CD4-positive, alpha-beta T cell treated with Interleukin-6 at 100 ng/mL for 8 hours (primary cell): Measurements from ENCODE around the gene LGALS1.

Experiments
- DNase-seq: peaks from one replicate; pipeline ENCODE4 v3.0.0-alpha.2; 2020; ENCODE audit warnings: mixed read lengths, low spot score

The LGALS1 gene

GRCh38 chr22:37674951-37675929 lies at the start of gene LGALS1:
Gene LGALS1 (plus strand): TSS chr22:37675636. CDS start chr22:37675703, 67 bp downstream.
- peak; percentile 71 for DNase-seq

- no peak for DNase-seq
These were observed 49.7 kb upstream of the LGALS1 start for GRCh38 chr22:37625737-37626136.

GRCh38 chr22:37626144-37626543 lies 49.3 kb upstream of the LGALS1 start:
- no peak for DNase-seq

- DNase-seq: no peak
These were observed 48.8 kb upstream of the LGALS1 start for GRCh38 chr22:37626556-37627075.

- DNase-seq: no peak
These were observed 48.3 kb upstream of the LGALS1 start for GRCh38 chr22:37627121-37627520.

GRCh38 chr22:37627545-37627944 lies 47.9 kb upstream of the LGALS1 start:
- DNase-seq: peak; percentile 68

- no peak for DNase-seq
These were observed 46.6 kb upstream of the LGALS1 start for GRCh38 chr22:37628830-37629229.

- no peak for DNase-seq
These were observed 45.5 kb upstream of the LGALS1 start for GRCh38 chr22:37629928-37630327.

GRCh38 chr22:37630839-37631435 lies 44.5 kb upstream of the LGALS1 start:
- no peak for DNase-seq

- no peak for DNase-seq
These were observed 43.8 kb upstream of the LGALS1 start for GRCh38 chr22:37631448-37632173.

- no peak for DNase-seq
These were observed 43.0 kb upstream of the LGALS1 start for GRCh38 chr22:37632174-37633088.

- peak; percentile 30 for DNase-seq
These were observed 42.3 kb upstream of the LGALS1 start for GRCh38 chr22:37633089-37633624.

- peak; percentile 62 for DNase-seq
These were observed 41.6 kb upstream of the LGALS1 start for GRCh38 chr22:37633625-37634416.

GRCh38 chr22:37634417-37634924 lies 41.0 kb upstream of the LGALS1 start:
- DNase-seq: no peak

- DNase-seq: no peak
These were observed 40.3 kb upstream of the LGALS1 start for GRCh38 chr22:37635157-37635556.

- DNase-seq: peak; percentile 15
These were observed 39.1 kb upstream of the LGALS1 start for GRCh38 chr22:37636186-37636948.

GRCh38 chr22:37636949-37637273 lies 38.5 kb upstream of the LGALS1 start:
- DNase-seq: no peak

GRCh38 chr22:37638391-37639069 lies 36.9 kb upstream of the LGALS1 start:
- DNase-seq: peak; percentile 40
